A673 (cell line): Measurements from ENCODE around the gene ALPI. TPM values are rescaled to one million over a fixed set of nuclear protein-coding genes. Genes with fewer than 3 reads are reported as not detected.

Experiments
- BruUV-seq: library from RNA; stranded (reverse); fragments of 400-500 nt; replicated peaks from 2 replicates; lab custom pipeline; 2021; lab: Mats Ljungman, UMichigan
- CTCF ChIA-PET: fragments of 300-600 bp; sonication (Branson Sonifier 250); formaldehyde crosslinking; loops from one replicate; lab custom pipeline; 2022; ENCODE audit warnings: antibody characterized with exemption; lab: Charles Lee
- POLR2A ChIA-PET: fragments of 300-600 bp; sonication (Branson Sonifier 250); formaldehyde crosslinking; loops from one replicate; lab custom pipeline; 2022; ENCODE audit warnings: antibody characterized with exemption; ENCODE audit not compliant: low non-redundant PET; lab: Charles Lee
- DNase-seq: peaks from one replicate; pipeline ENCODE4 v3.0.0-alpha.2; 2015; ENCODE audit warnings: low spot score
- H3K27ac ChIP-seq: fragments of 200-600 bp; sonication (generic); 2 replicates; pipeline ENCODE4 v1.5.1; 2016; ENCODE audit warnings: mixed run types, low read depth, mild to moderate bottlenecking, mixed read lengths, antibody characterized with exemption, low read length; ENCODE audit not compliant: poor library complexity, severe bottlenecking
- H3K27me3 ChIP-seq: fragments of 200-600 bp; sonication (generic); replicated peaks from 2 replicates; pipeline ENCODE4 v1.6.1; 2017; ENCODE audit warnings: mixed run types, low read depth, mild to moderate bottlenecking, mixed read lengths, antibody characterized with exemption, low read length; ENCODE audit not compliant: insufficient read depth, poor library complexity
- H3K36me3 ChIP-seq: fragments of 200-600 bp; sonication (generic); 2 replicates; pipeline ENCODE4 v1.6.1; 2016; ENCODE audit warnings: mixed run types, mild to moderate bottlenecking, mixed read lengths, antibody characterized with exemption, low read length; ENCODE audit not compliant: insufficient read depth, poor library complexity, severe bottlenecking
- H3K4me1 ChIP-seq: fragments of 200-600 bp; sonication (generic); 2 replicates; pipeline ENCODE4 v1.6.1; 2017; ENCODE audit warnings: mixed run types, mild to moderate bottlenecking, mixed read lengths, antibody characterized with exemption, low read length; ENCODE audit not compliant: insufficient read depth, poor library complexity, severe bottlenecking
- H3K4me3 ChIP-seq: fragments of 200-600 bp; sonication (generic); 2 replicates; pipeline ENCODE4 v1.5.1; 2016; ENCODE audit warnings: low read depth, mixed run types, mild to moderate bottlenecking, mixed read lengths, low read length; ENCODE audit not compliant: poor library complexity, severe bottlenecking
- H3K9me3 ChIP-seq: fragments of 200-600 bp; sonication (generic); 2 replicates; pipeline ENCODE4 v1.6.1; 2016; ENCODE audit warnings: mixed run types, low read depth, mild to moderate bottlenecking, mixed read lengths, antibody characterized with exemption, low read length; ENCODE audit not compliant: poor library complexity, severe bottlenecking
- CTCF ChIP-seq: fragments of 300-800, 200-600 bp; sonication (generic); conservative IDR thresholded peaks from 2 replicates; pipeline ENCODE4 v1.5.1; 2017; ENCODE audit warnings: low read depth, mild to moderate bottlenecking, antibody characterized with exemption, low read length, moderate library complexity, mixed read lengths
- EZH2 ChIP-seq: fragments of 200-600 bp; sonication (generic); IDR thresholded peaks from 2 replicates; pipeline ENCODE4 v1.6.1; 2017; ENCODE audit warnings: borderline replicate concordance, low read depth, mild to moderate bottlenecking, mixed read lengths, antibody characterized with exemption, low read length; ENCODE audit not compliant: poor library complexity, severe bottlenecking
- intact Hi-C: fragments of 100-400 bp; cut with micrococcal nuclease; formaldehyde crosslinking; loops from one replicate; pipeline ENCODE4 v1.10.0; 2022; ENCODE audit not compliant: unreplicated experiment
- total RNA-seq: library from RNA; stranded (reverse); gene quantifications from 2 replicates; pipeline ENCODE4 v1.2.3, GENCODE V29; 2021

ALPI gene
- total RNA-seq, 1 experiment from 2014 or later = not detected

DNA sequence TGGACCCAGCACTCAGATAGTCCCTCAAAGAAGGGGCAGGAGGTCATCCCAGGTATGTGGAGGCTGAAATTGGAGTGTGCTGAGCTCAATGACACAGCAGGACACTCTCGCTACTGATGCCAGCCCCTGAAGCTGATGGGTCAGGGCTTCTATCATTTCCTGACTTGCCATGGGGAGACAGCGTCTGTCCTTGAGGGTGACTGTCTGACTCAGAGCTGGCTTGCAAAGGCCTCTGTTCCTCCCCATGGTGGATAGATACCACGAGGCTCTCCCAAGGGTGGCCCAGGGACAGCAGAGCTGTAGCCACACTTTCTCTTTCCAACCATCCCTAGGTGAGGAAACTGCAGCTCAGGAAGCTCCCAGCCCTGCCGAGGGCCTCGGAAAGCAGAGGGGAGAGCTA lies 38.5 kb upstream of the ALPI start:
- TF ChIP-seq EZH2 = no peak
- no peak for TF ChIP-seq CTCF
- Histone ChIP-seq H3K27me3 (peaks cover 63% of the 10 kb centered on the region), H3K27ac (no peak overlapping the region), H3K4me3 (no peak overlapping the region), H3K9me3 (no peaks in the 10 kb centered on the region), H3K4me1 (no peaks in the 10 kb centered on the region), H3K36me3 (no peaks in the 10 kb centered on the region)
- intact Hi-C loops = no loop called here
- no peak for DNase-seq
- ChIA-PET POLR2A (no interaction called here), CTCF (no interaction called here)
- no TSS peak for BruUV-seq

- Histone ChIP-seq H3K27ac (no peak overlapping the region), H3K9me3 (no peaks in the 10 kb centered on the region), H3K4me1 (no peaks in the 10 kb centered on the region), H3K36me3 (no peaks in the 10 kb centered on the region), H3K4me3 (no peak overlapping the region), H3K27me3 (peaks cover 61% of the 10 kb centered on the region)
- no peak for DNase-seq
- no TSS peak for BruUV-seq
- TF ChIP-seq CTCF (no peak), EZH2 (no peak)
- intact Hi-C loops = no loop called here
- ChIA-PET POLR2A (no interaction called here), CTCF (no interaction called here)
These were observed 37.9 kb upstream of the ALPI start for GRCh38 chr2:232418056-232418455.

GRCh38 chr2:232418466-232419244 lies 37.3 kb upstream of the ALPI start:
- no peaks in the 10 kb centered on the region for H3K36me3 ChIP-seq
- no peaks in the 10 kb centered on the region for H3K9me3 ChIP-seq
- BruUV-seq = no TSS peak
- CTCF ChIA-PET = no interaction called here
- H3K4me1 ChIP-seq = no peaks in the 10 kb centered on the region
- peak; percentile 86 for TF ChIP-seq EZH2
- TF ChIP-seq CTCF = no peak
- H3K4me3 ChIP-seq = no peak overlapping the region
- DNase-seq = no peak
- H3K27ac ChIP-seq = no peak overlapping the region
- peaks cover 55% of the 10 kb centered on the region for H3K27me3 ChIP-seq
- intact Hi-C loops = no loop called here
- POLR2A ChIA-PET = no interaction called here
